Right lobe of liver (tissue), 6 donors: ENCODE measurements around the gene BMAL1. TPM values are rescaled to one million over a fixed set of nuclear protein-coding genes. Genes with fewer than 3 reads are reported as not detected.
A peak's percentile ranks its signal among the peaks of the same experiment; 100 is the strongest.

Source experiments
- ATAC-seq, 4 donors: fragments of 200-7000 bp; cut with Tn5 transposase; one replicate each; pipeline ENCODE4 v1.9.1; 2020; ENCODE audit warnings: mild to moderate bottlenecking in 4 of 4, moderate library complexity in 4 of 4
- DNase-seq, 3 donors: peaks; one replicate each; pipeline ENCODE4 v3.0.0-alpha.2; 2020
- H3K27ac ChIP-seq, 3 donors: fragments of 200-600 bp; one replicate each; pipeline ENCODE4 v1.8.0; 2022
- H3K27me3 ChIP-seq, 2 donors: fragments of 200-600 bp; one replicate each; pipeline ENCODE4 v1.8.0; 2022
- H3K36me3 ChIP-seq, 4 donors: fragments of 200-600 bp; sonication (generic) in 1 of 4; one replicate each; pipeline versions ENCODE4 v1.5.1 to v1.8.0; 2017 to 2022; ENCODE audit warnings: control low read depth in 1 of 4
- H3K4me1 ChIP-seq, 4 donors: fragments of 200-600 bp; sonication (generic) in 1 of 4; one replicate each; pipeline versions ENCODE4 v1.5.1 to v1.8.0; 2017 to 2022; ENCODE audit warnings: control low read depth in 1 of 4
- H3K4me3 ChIP-seq, 3 donors: fragments of 200-600 bp; one replicate each; pipeline ENCODE4 v1.8.0; 2022
- H3K9me3 ChIP-seq, 4 donors: fragments of 200-600 bp; sonication (generic) in 1 of 4; one replicate each; pipeline versions ENCODE4 v1.5.1 to v1.8.0; 2017 to 2022; ENCODE audit warnings: control low read depth in 1 of 4
- CTCF ChIP-seq, 4 donors: fragments of 200-600 bp in 3 of 4; fragments of 450-650 bp in 1 of 4; IDR thresholded peaks; one replicate each; pipeline versions ENCODE4 v1.5.1 to v1.8.0; 2016 to 2022; ENCODE audit warnings: antibody characterized with exemption in 4 of 4, mild to moderate bottlenecking in 2 of 4
- POLR2A ChIP-seq: fragments of 450-650 bp; IDR thresholded peaks from one replicate; pipeline ENCODE4 v1.6.1; 2017; ENCODE audit warnings: antibody characterized with exemption, mild to moderate bottlenecking
- WGBS: methylation state at CpG from one replicate; pipeline ENCODE4 v1.1.6; 2018; ENCODE audit warnings: low coverage, low lambda C conversion rate; ENCODE audit not compliant: insufficient coverage; ENCODE audit errors: missing lambda C conversion rate; 5-methylcytosine and 5-hydroxymethylcytosine counted together
- intact Hi-C, 2 donors: fragments of 100-400 bp; cut with DNase I; formaldehyde crosslinking; loops; one replicate each; pipeline versions ENCODE4 v1.11.2 to v1.14.1; 2022
- total RNA-seq, 6 experiments: library from RNA; depleted of rRNA in 2 of 6; stranded (reverse); fragments of >200 nt in 2 of 6; fragmentation: NEBNext Ultra II Directional in 3 of 6; extraction: Animal tissue kit (Norgen Biotek cat#: 25700) in 3 of 6; gene quantifications; one replicate each; pipeline versions ENCODE4 v1.1.0 to v1.2.4, GENCODE V29; 2016 to 2023
- donor health status: DM: no; HTN: yes; CAD: no.
- donor health status: DM: no; HTN: no; CAD: no.
- donor health status: DM: no; HTN: no; CAD: no.
- donor health status: DM: no; HTN: yes; CAD: no.
- donor health status: DM: no; HTN: yes; CAD: no.

The BMAL1 gene
- total RNA-seq, 6 experiments from 2014 or later: 9.9 to 38.0 (median 12.9) TPM

DNA sequence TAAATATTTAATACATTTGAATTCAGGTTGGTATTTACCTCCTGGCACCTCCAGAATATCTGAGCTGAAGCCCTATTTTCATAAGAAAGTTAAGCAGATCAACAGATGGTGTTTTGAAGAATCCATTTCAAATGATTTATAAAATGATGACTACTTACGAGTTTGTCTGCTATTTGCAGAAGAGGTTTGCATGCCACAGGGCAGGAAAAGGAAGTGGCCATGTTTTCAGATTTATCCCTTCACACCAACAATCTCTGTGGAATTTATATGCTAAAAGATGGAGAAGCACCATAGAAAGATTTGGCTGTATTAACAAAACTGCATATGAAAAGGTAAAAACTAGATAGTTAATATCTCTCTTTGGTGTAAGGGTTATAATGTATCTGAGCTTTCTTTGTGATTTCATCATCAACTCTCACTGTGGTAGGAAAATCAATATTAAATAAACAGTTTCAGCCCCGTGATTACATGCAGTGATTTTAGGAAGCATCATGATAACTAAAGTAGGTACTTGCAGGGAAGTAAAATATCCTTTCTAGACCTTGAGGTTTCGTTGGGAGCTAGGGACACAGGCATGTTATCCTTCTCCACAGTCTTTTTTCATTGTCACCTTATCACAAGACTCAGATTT is 2.6 kb downstream of the BMAL1 start:
- TF ChIP-seq POLR2A (no peak), CTCF (IDR thresholded peaks at IDR 0.05) (no peak)
- no peak for DNase-seq
- Histone ChIP-seq H3K4me1 (peaks cover 2 to 50% (median 10%) of the 10 kb centered on the region in 4 donors), H3K36me3 (no peaks in the 10 kb centered on the region), H3K27me3 (no peaks in the 10 kb centered on the region), H3K9me3 (no peaks in the 10 kb centered on the region), H3K4me3 (peak overlapping the region in 1 of 3 donors; percentile 98), H3K27ac (peak overlapping the region in 2 of 3 donors; percentile 3 to 26)
- WGBS: 9% methylated on average over 3 of the region's 3 CpGs
- no peak for ATAC-seq
- intact Hi-C loops: loop anchor here in 1 of 2 donors (10.0 kb wide), 1 partner anchor 55 kb away; no protein-coding TSS in a partner anchor

DNA sequence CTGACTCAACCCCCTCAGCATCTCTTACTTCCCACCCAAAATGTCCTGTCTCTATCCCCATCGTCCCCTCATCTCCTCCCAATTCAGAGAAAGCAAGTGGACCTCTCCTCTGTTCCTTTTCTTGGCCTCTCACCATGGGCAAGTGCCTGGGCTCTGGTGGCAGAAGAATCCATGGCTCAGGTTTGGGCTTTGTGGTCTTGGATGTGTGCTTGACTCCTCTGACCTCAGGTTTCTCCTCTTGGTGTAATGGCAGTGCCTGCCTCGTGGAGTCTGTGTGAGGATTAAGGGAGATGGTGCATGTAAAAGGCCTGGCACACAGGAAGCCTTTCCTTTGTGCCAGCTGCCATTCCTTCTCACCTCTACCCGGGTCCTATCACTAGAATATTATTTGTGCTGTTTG is 3.2 kb downstream of the BMAL1 start:
- TF ChIP-seq CTCF (IDR thresholded peaks at IDR 0.05) (no peak), POLR2A (no peak)
- ATAC-seq: no peak

DNA sequence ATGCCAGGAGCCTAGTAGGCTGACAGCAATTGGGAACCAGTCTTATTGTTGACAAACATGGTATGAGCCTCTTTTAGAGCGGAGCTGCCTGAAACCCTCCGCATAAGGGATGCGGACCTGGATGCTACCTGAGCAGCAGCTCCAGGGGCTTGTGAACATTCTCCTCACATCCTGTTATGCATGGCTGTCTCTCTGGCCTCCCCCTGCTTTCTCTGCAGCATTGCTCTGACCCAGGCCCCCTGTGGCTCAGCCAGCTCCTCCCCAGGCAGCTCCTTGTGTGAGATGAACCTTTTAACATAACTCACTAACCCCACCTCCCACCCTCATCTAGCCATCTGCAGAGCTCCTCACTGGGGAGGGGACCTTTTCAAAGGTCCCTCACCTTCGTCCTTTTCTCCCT is 6.0 kb downstream of the BMAL1 start:
- peaks cover 2 to 43% (median 13%) of the 10 kb centered on the region in 4 donors for H3K4me1 ChIP-seq
- H3K36me3 ChIP-seq: no peaks in the 10 kb centered on the region
- no peak for TF ChIP-seq CTCF (IDR thresholded peaks at IDR 0.05)
- TF ChIP-seq POLR2A: no peak
- 81% methylated on average over 2 of the region's 4 CpGs for WGBS
- H3K4me3 ChIP-seq: no peak overlapping the region
- intact Hi-C loops: loop anchor here in 1 of 2 donors (10.0 kb wide), 1 partner anchor 51 kb away; no protein-coding TSS in a partner anchor
- H3K27ac ChIP-seq: no peak overlapping the region
- ATAC-seq (no peak), DNase-seq (no peak)
- H3K9me3 ChIP-seq: no peaks in the 10 kb centered on the region
- H3K27me3 ChIP-seq: no peaks in the 10 kb centered on the region

More for the DNA sequence above, 3.2 kb downstream of the BMAL1 start:
- intact Hi-C loops: loop anchor here in 1 of 2 donors (10.0 kb wide), 1 partner anchor 54 kb away; no protein-coding TSS in a partner anchor
- Histone ChIP-seq H3K4me1 (peaks cover 2 to 50% (median 10%) of the 10 kb centered on the region in 4 donors), H3K9me3 (no peaks in the 10 kb centered on the region), H3K27me3 (no peaks in the 10 kb centered on the region), H3K27ac (no peak overlapping the region), H3K36me3 (no peaks in the 10 kb centered on the region), H3K4me3 (no peak overlapping the region)
- WGBS: 51% methylated on average over 3 of the region's 3 CpGs
- no peak for DNase-seq

DNA sequence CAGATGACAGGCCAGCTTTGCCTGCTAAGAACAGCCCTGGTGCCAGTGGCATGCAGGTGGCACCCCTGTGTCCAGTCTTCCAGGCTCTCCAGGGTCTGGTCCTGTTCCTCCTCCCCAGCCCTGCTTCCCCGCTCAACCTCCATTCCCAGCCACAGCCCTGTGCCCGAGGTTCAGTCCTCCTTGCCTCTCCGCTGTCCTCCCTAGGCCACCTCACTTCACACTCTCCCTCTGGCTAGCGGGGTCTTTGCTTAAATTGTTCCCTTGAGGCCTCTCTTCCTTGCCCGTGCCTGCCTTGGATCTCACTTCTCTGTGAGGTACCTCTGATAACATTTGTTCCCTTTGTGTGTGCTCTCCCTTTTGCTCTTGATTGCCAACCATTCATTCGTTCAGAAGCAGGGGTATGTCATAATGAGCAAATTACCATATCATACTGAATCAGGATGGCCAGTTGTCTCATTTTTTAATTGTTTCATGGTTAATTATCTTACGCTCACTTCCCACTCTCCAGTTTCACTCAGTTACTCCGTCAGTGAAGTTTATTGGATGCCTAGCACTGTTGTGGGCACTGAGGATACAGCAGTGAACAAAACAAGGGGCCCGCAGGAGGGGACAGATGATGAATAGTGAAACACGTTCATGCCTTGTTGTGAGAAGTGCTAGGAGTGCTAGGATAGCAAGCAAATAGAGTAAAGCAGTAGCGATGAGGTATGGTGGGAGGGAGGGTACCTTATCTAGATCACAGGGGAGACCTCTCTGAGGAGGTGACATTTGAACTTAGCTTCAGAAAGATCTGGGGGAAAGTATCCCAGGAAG is 7.4 kb downstream of the BMAL1 start:
- ATAC-seq (no peak), DNase-seq (no peak)
- intact Hi-C loops: loop anchor here in 1 of 2 donors (10.0 kb wide), 1 partner anchor 50 kb away; no protein-coding TSS in a partner anchor
- H3K4me1 ChIP-seq: peaks cover 0 to 31% (median 11%) of the 10 kb centered on the region in 4 donors
- no peaks in the 10 kb centered on the region for H3K36me3 ChIP-seq
- WGBS: 78% methylated on average over 10 of the region's 11 CpGs
- H3K27ac ChIP-seq: no peak overlapping the region
- H3K27me3 ChIP-seq: no peaks in the 10 kb centered on the region
- no peaks in the 10 kb centered on the region for H3K9me3 ChIP-seq
- no peak overlapping the region for H3K4me3 ChIP-seq
- TF ChIP-seq POLR2A (no peak), CTCF (IDR thresholded peaks at IDR 0.05) (no peak)
